Coronary artery (tissue), 2 donors: Measurements from ENCODE around the gene IQGAP2.
"Not testable (repeated sequence)": the region's sequence is repeated elsewhere in the genome, so short reads cannot be mapped to it uniquely, and the experiment has no call there.

Experiments
- DNase-seq: peaks from one replicate; pipeline ENCODE4 v3.0.0-alpha.2; 2017; ENCODE audit warnings: low spot score
- H3K27ac ChIP-seq, 2 donors: fragments of 200-600 bp; sonication (generic); one replicate each; pipeline ENCODE4 v1.5.1; 2016 to 2019
- H3K4me3 ChIP-seq: fragments of 200-600 bp; sonication (generic); 2 replicates; pipeline ENCODE4 v1.5.1; 2016; ENCODE audit warnings: mild to moderate bottlenecking, moderate library complexity
- CTCF ChIP-seq: fragments of 200-600 bp; sonication (generic); IDR thresholded peaks from one replicate; pipeline ENCODE4 v1.5.1; 2019; ENCODE audit warnings: antibody characterized with exemption

IQGAP2 gene

GRCh38 chr5:76675364-76675763, 272.3 kb downstream of the IQGAP2 start:
- no peak overlapping the region for H3K27ac ChIP-seq
- no peak for TF ChIP-seq CTCF
- no peak overlapping the region for H3K4me3 ChIP-seq
- no peak for DNase-seq

- no peak for TF ChIP-seq CTCF
- Histone ChIP-seq H3K27ac (no peak overlapping the region), H3K4me3 (no peak overlapping the region)
- DNase-seq, result no peak
Measured at GRCh38 chr5:76677849-76678472, 274.9 kb downstream of the IQGAP2 start.

- DNase-seq, result no peak
- Histone ChIP-seq H3K4me3 (no peak overlapping the region), H3K27ac (no peak overlapping the region)
- no peak for TF ChIP-seq CTCF
Measured at GRCh38 chr5:76679231-76679630, 276.1 kb downstream of the IQGAP2 start.

- not testable (repeated sequence) for H3K4me3 ChIP-seq, DNase-seq, H3K27ac ChIP-seq
Measured at GRCh38 chr5:76680826-76681225, 277.7 kb downstream of the IQGAP2 start.

GRCh38 chr5:76681287-76681686, 278.2 kb downstream of the IQGAP2 start:
- Histone ChIP-seq H3K27ac (no peak overlapping the region), H3K4me3 (no peak overlapping the region)
- no peak for DNase-seq
- TF ChIP-seq CTCF, result no peak

GRCh38 chr5:76682387-76682786, 279.3 kb downstream of the IQGAP2 start:
- no peak overlapping the region for H3K27ac ChIP-seq
- TF ChIP-seq CTCF, result no peak
- DNase-seq, result no peak
- no peak overlapping the region for H3K4me3 ChIP-seq

GRCh38 chr5:76683816-76684731, 281.0 kb downstream of the IQGAP2 start:
- Histone ChIP-seq H3K27ac (no peak overlapping the region), H3K4me3 (no peak overlapping the region)
- TF ChIP-seq CTCF, result no peak
- no peak for DNase-seq
